ENCODE data around the gene CNN1.
"Not testable (repeated sequence)": the region's sequence is repeated elsewhere in the genome, so short reads cannot be mapped to it uniquely, and the experiment has no call there.

CNN1 gene

GRCh38 chr19:11570039-11570462 is 31.4 kb downstream of the CNN1 start:
- no peak overlapping the region for H3K9ac ChIP-seq (ENCODE audit: low read length)

GRCh38 chr19:11573354-11573753 is 34.7 kb downstream of the CNN1 start:
- not testable (repeated sequence) for H3K27me3 ChIP-seq (ENCODE audit: control insufficient read depth, insufficient read depth, low read length); H3K36me3 ChIP-seq (ENCODE audit: control insufficient read depth, insufficient read depth, low read length); H3K9me3 ChIP-seq (ENCODE audit: control insufficient read depth, insufficient read depth, low read depth, low read length); H3K4me3 ChIP-seq (ENCODE audit: low read depth, low read length); H3K9ac ChIP-seq (ENCODE audit: low read length); H3K27ac ChIP-seq (ENCODE audit: low read depth, low read length)
- H3K4me1 ChIP-seq (ENCODE audit: control insufficient read depth, insufficient read depth, low read length) = peaks cover 10% of the 10 kb centered on the region; the same call in 1 of the 2 replicates

More at GRCh38 chr19:11570039-11570462, 31.4 kb downstream of the CNN1 start:
- Histone ChIP-seq H3K27me3 (ENCODE audit: control insufficient read depth, insufficient read depth, low read length) (no peaks in the 10 kb centered on the region), H3K4me1 (ENCODE audit: control insufficient read depth, insufficient read depth, low read length) (no peaks in the 10 kb centered on the region), H3K27ac (ENCODE audit: low read depth, low read length) (no peak overlapping the region), H3K36me3 (ENCODE audit: control insufficient read depth, insufficient read depth, low read length) (no peaks in the 10 kb centered on the region), H3K9me3 (ENCODE audit: control insufficient read depth, insufficient read depth, low read depth, low read length) (no peaks in the 10 kb centered on the region), H3K4me3 (ENCODE audit: low read depth, low read length) (no peak overlapping the region)

GRCh38 chr19:11573763-11574162 is 35.1 kb downstream of the CNN1 start:
- not testable (repeated sequence) for H3K9me3 ChIP-seq (ENCODE audit: control insufficient read depth, insufficient read depth, low read depth, low read length); H3K9ac ChIP-seq (ENCODE audit: low read length); H3K27ac ChIP-seq (ENCODE audit: low read depth, low read length); H3K4me3 ChIP-seq (ENCODE audit: low read depth, low read length); H3K36me3 ChIP-seq (ENCODE audit: control insufficient read depth, insufficient read depth, low read length); H3K27me3 ChIP-seq (ENCODE audit: control insufficient read depth, insufficient read depth, low read length)
- peaks cover 11% of the 10 kb centered on the region; the same call in 1 of the 2 replicates for H3K4me1 ChIP-seq (ENCODE audit: control insufficient read depth, insufficient read depth, low read length)

GRCh38 chr19:11574689-11575088 is 36.0 kb downstream of the CNN1 start:
- H3K9ac ChIP-seq (ENCODE audit: low read length) = no peak overlapping the region
- no peaks in the 10 kb centered on the region; the same call in 1 of the 2 replicates for H3K27me3 ChIP-seq (ENCODE audit: control insufficient read depth, insufficient read depth, low read length)
- H3K27ac ChIP-seq (ENCODE audit: low read depth, low read length) = no peak overlapping the region
- no peaks in the 10 kb centered on the region for H3K36me3 ChIP-seq (ENCODE audit: control insufficient read depth, insufficient read depth, low read length)
- H3K4me1 ChIP-seq (ENCODE audit: control insufficient read depth, insufficient read depth, low read length) = peaks cover 11% of the 10 kb centered on the region; the same call in 1 of the 2 replicates
- no peaks in the 10 kb centered on the region for H3K9me3 ChIP-seq (ENCODE audit: control insufficient read depth, insufficient read depth, low read depth, low read length)
- H3K4me3 ChIP-seq (ENCODE audit: low read depth, low read length) = no peak overlapping the region

- H3K27ac ChIP-seq (ENCODE audit: low read depth, low read length) = no peak overlapping the region
- H3K9me3 ChIP-seq (ENCODE audit: control insufficient read depth, insufficient read depth, low read depth, low read length) = no peaks in the 10 kb centered on the region
- H3K27me3 ChIP-seq (ENCODE audit: control insufficient read depth, insufficient read depth, low read length) = no peaks in the 10 kb centered on the region; the same call in 1 of the 2 replicates
- H3K4me1 ChIP-seq (ENCODE audit: control insufficient read depth, insufficient read depth, low read length) = peaks cover 11% of the 10 kb centered on the region; the same call in 1 of the 2 replicates
- no peak overlapping the region for H3K4me3 ChIP-seq (ENCODE audit: low read depth, low read length)
- H3K9ac ChIP-seq (ENCODE audit: low read length) = no peak overlapping the region
- no peaks in the 10 kb centered on the region for H3K36me3 ChIP-seq (ENCODE audit: control insufficient read depth, insufficient read depth, low read length)
Measured at GRCh38 chr19:11576227-11576626, 37.6 kb downstream of the CNN1 start.

- Histone ChIP-seq H3K9ac (ENCODE audit: low read length) (no peak within 1 kb of the TSS), H3K4me1 (ENCODE audit: control insufficient read depth, insufficient read depth, low read length) (peaks cover 11% of the 10 kb centered on the region; the same call in 1 of the 2 replicates), H3K4me3 (ENCODE audit: low read depth, low read length) (peak within 1 kb of the TSS; percentile 48; the same call in 1 of the 2 replicates), H3K9me3 (ENCODE audit: control insufficient read depth, insufficient read depth, low read depth, low read length) (no peaks in the 10 kb centered on the region), H3K27me3 (ENCODE audit: control insufficient read depth, insufficient read depth, low read length) (no peaks in the 10 kb centered on the region; the same call in 1 of the 2 replicates), H3K36me3 (ENCODE audit: control insufficient read depth, insufficient read depth, low read length) (no peaks in the 10 kb centered on the region), H3K27ac (ENCODE audit: low read depth, low read length) (no peak within 1 kb of the TSS)
Measured at GRCh38 chr19:11577451-11578257, 39.0 kb downstream of the CNN1 start, which contains the start of gene ACP5. Gene ACP5 (minus strand): TSS chr19:11577645. CDS start chr19:11577317, 328 bp downstream.

- Histone ChIP-seq H3K4me1 (ENCODE audit: control insufficient read depth, insufficient read depth, low read length) (peaks cover 11% of the 10 kb centered on the region; the same call in 1 of the 2 replicates), H3K27ac (ENCODE audit: low read depth, low read length) (no peak overlapping the region), H3K4me3 (ENCODE audit: low read depth, low read length) (peak overlapping the region; percentile 48; the same call in 1 of the 2 replicates), H3K27me3 (ENCODE audit: control insufficient read depth, insufficient read depth, low read length) (no peaks in the 10 kb centered on the region; the same call in 1 of the 2 replicates), H3K9ac (ENCODE audit: low read length) (no peak overlapping the region), H3K9me3 (ENCODE audit: control insufficient read depth, insufficient read depth, low read depth, low read length) (no peaks in the 10 kb centered on the region), H3K36me3 (ENCODE audit: control insufficient read depth, insufficient read depth, low read length) (no peaks in the 10 kb centered on the region)
Measured at GRCh38 chr19:11578258-11579142, 39.8 kb downstream of the CNN1 start.

- H3K4me3 ChIP-seq (ENCODE audit: low read depth, low read length) = no peak overlapping the region
- H3K27ac ChIP-seq (ENCODE audit: low read depth, low read length) = no peak overlapping the region
- no peaks in the 10 kb centered on the region; the same call in 1 of the 2 replicates for H3K27me3 ChIP-seq (ENCODE audit: control insufficient read depth, insufficient read depth, low read length)
- H3K4me1 ChIP-seq (ENCODE audit: control insufficient read depth, insufficient read depth, low read length) = peaks cover 11% of the 10 kb centered on the region; the same call in 1 of the 2 replicates
- H3K36me3 ChIP-seq (ENCODE audit: control insufficient read depth, insufficient read depth, low read length) = no peaks in the 10 kb centered on the region
- no peaks in the 10 kb centered on the region for H3K9me3 ChIP-seq (ENCODE audit: control insufficient read depth, insufficient read depth, low read depth, low read length)
- no peak overlapping the region for H3K9ac ChIP-seq (ENCODE audit: low read length)
Measured at GRCh38 chr19:11580116-11580515, 41.5 kb downstream of the CNN1 start.

GRCh38 chr19:11581740-11582139 is 43.1 kb downstream of the CNN1 start:
- Histone ChIP-seq H3K9me3 (ENCODE audit: control insufficient read depth, insufficient read depth, low read depth, low read length) (no peaks in the 10 kb centered on the region), H3K36me3 (ENCODE audit: control insufficient read depth, insufficient read depth, low read length) (no peaks in the 10 kb centered on the region), H3K27ac (ENCODE audit: low read depth, low read length) (no peak overlapping the region), H3K9ac (ENCODE audit: low read length) (no peak overlapping the region), H3K4me3 (ENCODE audit: low read depth, low read length) (no peak overlapping the region), H3K4me1 (ENCODE audit: control insufficient read depth, insufficient read depth, low read length) (peaks cover 11% of the 10 kb centered on the region; the same call in 1 of the 2 replicates), H3K27me3 (ENCODE audit: control insufficient read depth, insufficient read depth, low read length) (no peaks in the 10 kb centered on the region; the same call in 1 of the 2 replicates)

GRCh38 chr19:11586331-11586730 is 47.7 kb downstream of the CNN1 start:
- Histone ChIP-seq H3K9me3 (ENCODE audit: control insufficient read depth, insufficient read depth, low read depth, low read length) (no peaks in the 10 kb centered on the region), H3K4me3 (ENCODE audit: low read depth, low read length) (no peak overlapping the region), H3K27me3 (ENCODE audit: control insufficient read depth, insufficient read depth, low read length) (no peaks in the 10 kb centered on the region), H3K27ac (ENCODE audit: low read depth, low read length) (no peak overlapping the region), H3K4me1 (ENCODE audit: control insufficient read depth, insufficient read depth, low read length) (no peaks in the 10 kb centered on the region), H3K9ac (ENCODE audit: low read length) (no peak overlapping the region), H3K36me3 (ENCODE audit: control insufficient read depth, insufficient read depth, low read length) (no peaks in the 10 kb centered on the region)

All from HUES6 (cell line).